ENCODE data around the gene LGALS12.
"Not testable (repeated sequence)": the region's sequence is repeated elsewhere in the genome, so short reads cannot be mapped to it uniquely, and the experiment has no call there.

The LGALS12 gene

GRCh38 chr11:63547061-63547460, 41.2 kb downstream of the LGALS12 start:
- TF ChIP-seq CTCF (IDR thresholded peaks at IDR 0.05; ENCODE audit: borderline replicate concordance, extremely low read depth, low read length, poor library complexity, severe bottlenecking) (no peak), EZH2 (IDR thresholded peaks at IDR 0.05; ENCODE audit: borderline replicate concordance, low read depth, low read length, severe bottlenecking) (no peak)
- no peaks in the 10 kb centered on the region for H3K27me3 ChIP-seq (ENCODE audit: insufficient read depth, low read length, poor library complexity)
- no peaks in the 10 kb centered on the region for H3K9me3 ChIP-seq (ENCODE audit: insufficient read depth, low read length, severe bottlenecking)
- DNase-seq (no peak), ATAC-seq (ENCODE audit: insufficient read depth, low read depth) (no peak)
- no peak overlapping the region for H3K9ac ChIP-seq (ENCODE audit: low read depth, low read length)
- H3K4me1 ChIP-seq (ENCODE audit: insufficient read depth, low read length), result peaks cover 17% of the 10 kb centered on the region
- H3K79me2 ChIP-seq (ENCODE audit: insufficient read depth, low read length), result no peaks in the 10 kb centered on the region
- H3K36me3 ChIP-seq (ENCODE audit: insufficient read depth, low read length), result no peaks in the 10 kb centered on the region; the same call in 1 of the 2 replicates
- H3K4me3 ChIP-seq (ENCODE audit: low read depth in 1 of 2, low read length in 2 of 2), result no peak overlapping the region
- no peaks in the 10 kb centered on the region for H4K20me1 ChIP-seq (ENCODE audit: insufficient read depth, low read length)
- no peak overlapping the region for H2AFZ ChIP-seq (ENCODE audit: low read depth, low read length)
- H3K4me2 ChIP-seq (ENCODE audit: insufficient read depth, low read length), result no peak overlapping the region
- no peak overlapping the region for H3K27ac ChIP-seq (ENCODE audit: low read length)

- Histone ChIP-seq H3K4me3 (ENCODE audit: low read depth in 1 of 2, low read length in 2 of 2) (no peak overlapping the region), H4K20me1 (ENCODE audit: insufficient read depth, low read length) (no peaks in the 10 kb centered on the region), H3K27ac (ENCODE audit: low read length) (no peak overlapping the region), H2AFZ (ENCODE audit: low read depth, low read length) (no peak overlapping the region), H3K4me1 (ENCODE audit: insufficient read depth, low read length) (peaks cover 27% of the 10 kb centered on the region), H3K36me3 (ENCODE audit: insufficient read depth, low read length) (no peaks in the 10 kb centered on the region; the same call in 1 of the 2 replicates), H3K27me3 (ENCODE audit: insufficient read depth, low read length, poor library complexity) (no peaks in the 10 kb centered on the region), H3K79me2 (ENCODE audit: insufficient read depth, low read length) (no peaks in the 10 kb centered on the region), H3K4me2 (ENCODE audit: insufficient read depth, low read length) (no peak overlapping the region), H3K9ac (ENCODE audit: low read depth, low read length) (no peak overlapping the region), H3K9me3 (ENCODE audit: insufficient read depth, low read length, severe bottlenecking) (no peaks in the 10 kb centered on the region)
- ATAC-seq (ENCODE audit: insufficient read depth, low read depth) (no peak), DNase-seq (no peak)
- TF ChIP-seq EZH2 (IDR thresholded peaks at IDR 0.05; ENCODE audit: borderline replicate concordance, low read depth, low read length, severe bottlenecking), result no peak
- TF ChIP-seq CTCF (IDR thresholded peaks at IDR 0.05; ENCODE audit: borderline replicate concordance, extremely low read depth, low read length, poor library complexity, severe bottlenecking), result no peak
Observed at GRCh38 chr11:63548178-63548577, 42.3 kb downstream of the LGALS12 start.

GRCh38 chr11:63549411-63549810, 43.5 kb downstream of the LGALS12 start:
- Histone ChIP-seq H3K4me1 (ENCODE audit: insufficient read depth, low read length) (peaks cover 39% of the 10 kb centered on the region), H3K9me3 (ENCODE audit: insufficient read depth, low read length, severe bottlenecking) (no peaks in the 10 kb centered on the region), H3K79me2 (ENCODE audit: insufficient read depth, low read length) (no peaks in the 10 kb centered on the region), H3K4me3 (ENCODE audit: low read depth in 1 of 2, low read length in 2 of 2) (no peak overlapping the region), H3K36me3 (ENCODE audit: insufficient read depth, low read length) (no peaks in the 10 kb centered on the region; the same call in 1 of the 2 replicates), H3K27me3 (ENCODE audit: insufficient read depth, low read length, poor library complexity) (no peaks in the 10 kb centered on the region), H4K20me1 (ENCODE audit: insufficient read depth, low read length) (no peaks in the 10 kb centered on the region), H3K9ac (ENCODE audit: low read depth, low read length) (no peak overlapping the region), H3K4me2 (ENCODE audit: insufficient read depth, low read length) (no peak overlapping the region), H2AFZ (ENCODE audit: low read depth, low read length) (no peak overlapping the region), H3K27ac (ENCODE audit: low read length) (no peak overlapping the region)
- no peak for ATAC-seq (ENCODE audit: insufficient read depth, low read depth)
- TF ChIP-seq CTCF (IDR thresholded peaks at IDR 0.05; ENCODE audit: borderline replicate concordance, extremely low read depth, low read length, poor library complexity, severe bottlenecking) (no peak), EZH2 (IDR thresholded peaks at IDR 0.05; ENCODE audit: borderline replicate concordance, low read depth, low read length, severe bottlenecking) (no peak)
- DNase-seq, result no peak

GRCh38 chr11:63550156-63550700, 44.3 kb downstream of the LGALS12 start:
- H2AFZ ChIP-seq (ENCODE audit: low read depth, low read length); ATAC-seq (ENCODE audit: insufficient read depth, low read depth); DNase-seq; H3K9ac ChIP-seq (ENCODE audit: low read depth, low read length); H3K4me2 ChIP-seq (ENCODE audit: insufficient read depth, low read length); H3K79me2 ChIP-seq (ENCODE audit: insufficient read depth, low read length); H4K20me1 ChIP-seq (ENCODE audit: insufficient read depth, low read length); H3K9me3 ChIP-seq (ENCODE audit: insufficient read depth, low read length, severe bottlenecking); H3K4me3 ChIP-seq (ENCODE audit: low read depth in 1 of 2, low read length in 2 of 2); H3K27me3 ChIP-seq (ENCODE audit: insufficient read depth, low read length, poor library complexity); H3K36me3 ChIP-seq (ENCODE audit: insufficient read depth, low read length): not testable (repeated sequence)
- Histone ChIP-seq H3K27ac (ENCODE audit: low read length) (peak overlapping the region; percentile 55), H3K4me1 (ENCODE audit: insufficient read depth, low read length) (peaks cover 47% of the 10 kb centered on the region)

All from DND-41 (cell line).